Calu3 (cell line): ENCODE measurements around the gene FAM240B. TPM values are rescaled to one million over a fixed set of nuclear protein-coding genes. Genes with fewer than 3 reads are reported as not detected.

Experiments
- BruUV-seq: library from RNA; stranded (reverse); fragments of 400-500 nt; replicated peaks from 2 replicates; lab custom pipeline; 2021; lab: Mats Ljungman, UMichigan
- CTCF ChIA-PET: fragments of 300-600 bp; sonication (Branson Sonifier 250); formaldehyde crosslinking; loops from one replicate; lab custom pipeline; 2022; ENCODE audit warnings: antibody characterized with exemption; lab: Charles Lee
- DNase-seq: peaks from one replicate; pipeline ENCODE4 v3.0.0; 2022
- H3K27ac Mint-ChIP-seq: one replicate; pipeline ENCODE4 v1.8.0; 2022; ENCODE audit warnings: mixed read lengths; ENCODE audit not compliant: unreplicated experiment
- H3K27me3 Mint-ChIP-seq: one replicate; pipeline ENCODE4 v1.8.0; 2022; ENCODE audit warnings: mixed read lengths; ENCODE audit not compliant: unreplicated experiment
- H3K36me3 Mint-ChIP-seq: one replicate; pipeline ENCODE4 v1.8.0; 2022; ENCODE audit warnings: mild to moderate bottlenecking, moderate library complexity, mixed read lengths; ENCODE audit not compliant: insufficient read depth, unreplicated experiment
- H3K4me1 Mint-ChIP-seq: one replicate; pipeline ENCODE4 v1.8.0; 2022; ENCODE audit warnings: mild to moderate bottlenecking, low read depth, mixed read lengths; ENCODE audit not compliant: unreplicated experiment
- H3K4me3 Mint-ChIP-seq: one replicate; pipeline ENCODE4 v1.8.0; 2022; ENCODE audit warnings: mild to moderate bottlenecking, low read depth, moderate library complexity, mixed read lengths; ENCODE audit not compliant: unreplicated experiment
- H3K9me3 Mint-ChIP-seq: one replicate; pipeline ENCODE4 v1.8.0; 2022; ENCODE audit warnings: low read depth, mixed read lengths; ENCODE audit not compliant: unreplicated experiment
- intact Hi-C: fragments of 100-400 bp; cut with micrococcal nuclease; formaldehyde crosslinking; loops from one replicate; pipeline ENCODE4 v1.10.0; 2022; ENCODE audit not compliant: unreplicated experiment
- total RNA-seq: library from RNA; stranded (reverse); gene quantifications from 2 replicates; pipeline ENCODE4 v1.2.3, GENCODE V29; 2022
- TF ChIP-seq, protein P1 (sequence below): fragments of 200-600 bp; IDR thresholded peaks from one replicate; pipeline ENCODE4 v1.8.0; 2022; ENCODE audit warnings: antibody characterized with exemption; ENCODE audit not compliant: unreplicated experiment

FAM240B gene
- total RNA-seq, 1 experiment from 2014 or later: not detected

DNA sequence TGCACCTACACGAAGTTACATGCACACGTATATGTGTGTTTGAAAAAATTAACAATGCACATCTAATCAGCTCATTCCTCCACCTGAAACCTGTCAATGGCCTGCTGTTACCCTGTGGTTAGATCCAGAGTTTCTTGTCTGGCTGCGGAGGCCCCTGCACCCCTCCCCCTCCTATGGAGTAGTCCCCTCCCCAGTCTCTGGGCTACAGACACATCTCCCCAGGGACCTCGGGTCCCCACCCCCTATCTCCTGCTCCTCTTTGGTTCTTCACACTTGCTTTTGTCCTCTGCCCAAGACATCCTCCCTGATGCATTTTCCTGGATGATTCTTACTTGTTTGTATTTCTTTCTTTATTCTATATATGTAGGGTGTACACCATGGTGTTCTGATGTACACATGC is 27.2 kb downstream of the FAM240B start:
- Mint-ChIP-seq H3K9me3 (no peaks in the 10 kb centered on the region), H3K27me3 (no peaks in the 10 kb centered on the region), H3K36me3 (no peaks in the 10 kb centered on the region), H3K4me3 (no peak overlapping the region), H3K4me1 (no peaks in the 10 kb centered on the region), H3K27ac (no peak overlapping the region)
- no peak for DNase-seq
- TF ChIP-seq, protein P1, sequence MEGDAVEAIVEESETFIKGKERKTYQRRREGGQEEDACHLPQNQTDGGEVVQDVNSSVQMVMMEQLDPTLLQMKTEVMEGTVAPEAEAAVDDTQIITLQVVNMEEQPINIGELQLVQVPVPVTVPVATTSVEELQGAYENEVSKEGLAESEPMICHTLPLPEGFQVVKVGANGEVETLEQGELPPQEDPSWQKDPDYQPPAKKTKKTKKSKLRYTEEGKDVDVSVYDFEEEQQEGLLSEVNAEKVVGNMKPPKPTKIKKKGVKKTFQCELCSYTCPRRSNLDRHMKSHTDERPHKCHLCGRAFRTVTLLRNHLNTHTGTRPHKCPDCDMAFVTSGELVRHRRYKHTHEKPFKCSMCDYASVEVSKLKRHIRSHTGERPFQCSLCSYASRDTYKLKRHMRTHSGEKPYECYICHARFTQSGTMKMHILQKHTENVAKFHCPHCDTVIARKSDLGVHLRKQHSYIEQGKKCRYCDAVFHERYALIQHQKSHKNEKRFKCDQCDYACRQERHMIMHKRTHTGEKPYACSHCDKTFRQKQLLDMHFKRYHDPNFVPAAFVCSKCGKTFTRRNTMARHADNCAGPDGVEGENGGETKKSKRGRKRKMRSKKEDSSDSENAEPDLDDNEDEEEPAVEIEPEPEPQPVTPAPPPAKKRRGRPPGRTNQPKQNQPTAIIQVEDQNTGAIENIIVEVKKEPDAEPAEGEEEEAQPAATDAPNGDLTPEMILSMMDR: no peak
- BruUV-seq: no TSS peak
- intact Hi-C loops: no loop called here
- CTCF ChIA-PET: no interaction called here

DNA sequence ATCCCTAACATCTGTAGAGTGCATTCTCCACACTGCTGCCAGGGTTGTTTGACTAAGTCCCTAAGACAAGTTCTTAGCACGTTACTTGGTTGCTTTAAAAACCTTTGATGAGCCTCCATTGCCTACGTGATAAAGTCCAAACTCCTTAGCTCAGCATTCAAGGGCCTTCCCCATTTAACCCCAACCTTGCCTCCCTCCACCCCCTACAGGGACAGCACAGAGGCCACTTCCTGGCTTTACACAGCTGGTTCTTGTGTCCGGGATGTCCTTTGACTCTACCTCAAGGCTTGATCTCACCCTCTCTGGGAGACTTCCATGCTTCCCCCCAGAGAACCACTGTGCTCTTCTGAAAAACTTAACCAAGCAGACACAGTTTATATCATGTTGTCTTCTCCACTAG is 29.4 kb downstream of the FAM240B start:
- no peaks in the 10 kb centered on the region for H3K9me3 Mint-ChIP-seq
- DNase-seq: no peak
- intact Hi-C loops: no loop called here
- no peak overlapping the region for H3K27ac Mint-ChIP-seq
- no TSS peak for BruUV-seq
- H3K27me3 Mint-ChIP-seq: no peaks in the 10 kb centered on the region
- no peaks in the 10 kb centered on the region for H3K36me3 Mint-ChIP-seq
- CTCF ChIA-PET: no interaction called here
- no peak overlapping the region for H3K4me3 Mint-ChIP-seq
- TF ChIP-seq, protein P1: no peak
- no peaks in the 10 kb centered on the region for H3K4me1 Mint-ChIP-seq

DNA sequence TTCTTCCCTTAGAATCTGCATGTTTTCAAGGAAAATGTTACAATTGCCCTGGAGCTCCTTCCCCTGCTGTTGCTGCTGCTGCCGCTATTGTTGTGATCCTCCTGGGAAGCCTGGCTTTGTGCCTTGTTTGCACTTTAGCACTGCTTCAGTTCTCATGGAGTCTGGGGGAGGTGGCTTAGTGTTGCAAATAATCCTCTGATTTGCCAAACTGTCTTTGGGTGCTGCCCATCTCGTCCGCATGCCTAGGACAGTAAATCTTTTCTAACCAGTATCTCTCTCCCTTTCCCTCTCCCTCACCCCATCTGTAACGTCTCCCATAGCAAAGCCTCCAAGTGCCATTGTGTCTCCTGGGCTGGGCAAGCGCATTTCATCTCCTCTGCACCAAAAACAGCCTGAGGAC is 30.3 kb downstream of the FAM240B start:
- TF ChIP-seq, protein P1: no peak
- intact Hi-C loops: no loop called here
- Mint-ChIP-seq H3K27ac (no peak overlapping the region), H3K27me3 (no peaks in the 10 kb centered on the region), H3K36me3 (no peaks in the 10 kb centered on the region), H3K4me1 (no peaks in the 10 kb centered on the region), H3K9me3 (no peaks in the 10 kb centered on the region), H3K4me3 (no peak overlapping the region)
- no TSS peak for BruUV-seq
- CTCF ChIA-PET: no interaction called here
- DNase-seq: no peak

DNA sequence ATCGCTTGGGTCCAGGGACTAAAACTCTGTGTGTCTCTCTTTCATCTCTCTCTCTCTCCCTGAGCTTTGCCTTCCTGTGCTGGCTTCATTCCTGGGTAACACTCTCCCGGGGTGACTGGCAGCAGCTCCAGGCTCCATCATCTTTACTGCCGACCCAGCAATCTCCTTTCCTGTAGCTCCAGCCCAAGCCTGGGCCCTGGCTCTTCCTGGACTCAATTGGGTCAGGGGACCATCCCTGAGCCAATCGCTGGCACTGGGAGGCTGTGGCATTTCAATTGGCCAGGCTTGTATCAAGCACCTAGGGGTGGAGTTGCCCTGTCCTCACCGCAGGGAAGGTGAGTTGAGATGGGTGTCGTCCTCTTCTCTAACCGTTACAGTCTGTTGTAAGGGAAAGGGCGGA is 31.9 kb downstream of the FAM240B start:
- CTCF ChIA-PET: no interaction called here
- peak overlapping the region; percentile 50 for H3K4me3 Mint-ChIP-seq
- no TSS peak for BruUV-seq

More for the DNA sequence above, 31.9 kb downstream of the FAM240B start:
- Mint-ChIP-seq H3K27ac (no peak overlapping the region), H3K36me3 (no peaks in the 10 kb centered on the region), H3K9me3 (no peaks in the 10 kb centered on the region), H3K27me3 (no peaks in the 10 kb centered on the region), H3K4me1 (no peaks in the 10 kb centered on the region)
- TF ChIP-seq, protein P1: no peak
- intact Hi-C loops: no loop called here
- no peak for DNase-seq
